Panc1 (cell line): ENCODE data around the gene PGBD2.
"Not testable (repeated sequence)": the region's sequence is repeated elsewhere in the genome, so short reads cannot be mapped to it uniquely, and the experiment has no call there.

Experiments
- CTCF ChIP-seq: fragments of 450-650 bp; IDR thresholded peaks from 2 replicates; pipeline ENCODE4 v1.5.1; 2017; ENCODE audit warnings: mild to moderate bottlenecking
- POLR2AphosphoS5 ChIP-seq: IDR thresholded peaks from 2 replicates; pipeline ENCODE4 v1.6.1; 2012; ENCODE audit warnings: mild to moderate bottlenecking, low read depth, low read length, moderate library complexity
- REST ChIP-seq, 2 experiments: IDR thresholded peaks; 2 replicates each; pipeline ENCODE4 v1.6.1; 2011 to 2012; ENCODE audit warnings: low read depth in 2 of 2, control low read depth in 1 of 2, low read length in 1 of 2, mild to moderate bottlenecking in 1 of 2, moderate library complexity in 1 of 2; ENCODE audit not compliant: insufficient read depth in 1 of 2

GRCh38 chr1:248945000-248945423, 39.0 kb downstream of the PGBD2 start:
- not testable (repeated sequence) for TF ChIP-seq CTCF; REST (IDR thresholded peaks at IDR 0.05; ENCODE audit: insufficient read depth in 1 of 2, low read depth in 2 of 2, low read length in 1 of 2); POLR2AphosphoS5
